Measurements from ENCODE around the gene TNS3. TPM values are rescaled to one million over a fixed set of nuclear protein-coding genes. Genes with fewer than 3 reads are reported as not detected.

TNS3 gene
- total and polyA plus RNA-seq, 10 of the 15 experiments (the other 5 are each of a cell fraction or from before 2014, with no cell fraction given) = 0.27 to 2.7 (median 0.79) TPM

GRCh38 chr7:47594406-47594805 lies 12.5 kb upstream of the TNS3 start:
- ChIA-PET RAD21 (ENCODE audit: unreplicated experiment) (no interaction called here), POLR2A (no interaction called here), CTCF (no interaction called here), SMC1A (ENCODE audit: uncharacterized antibody, unreplicated experiment) (no interaction called here)
- H3K9me3 ChIP-seq (replicated peaks; ENCODE audit: control insufficient read depth, insufficient read depth, low read length) = peaks cover 7% of the 10 kb centered on the region; the same call in 2 of the 3 replicates
- no peaks in the 10 kb centered on the region for H3K79me2 ChIP-seq (ENCODE audit: control insufficient read depth, insufficient read depth, low read length)
- H3K9ac ChIP-seq (ENCODE audit: control insufficient read depth, insufficient read depth, low read length) = no peak overlapping the region
- H3K27ac ChIP-seq (ENCODE audit: control insufficient read depth, insufficient read depth) = no peak overlapping the region
- no peak overlapping the region for H3K4me3 ChIP-seq
- ATAC-seq (no peak), FAIRE-seq (no peak), DNase-seq (ENCODE audit: low read depth, low spot score) (no peak)
- no peaks in the 10 kb centered on the region for H3K4me1 ChIP-seq (ENCODE audit: control insufficient read depth, insufficient read depth, low read length)
- no peak overlapping the region for H3K4me2 ChIP-seq (ENCODE audit: control insufficient read depth, insufficient read depth)
- in situ Hi-C loops (cut with MboI) = no loop called here
- intact Hi-C loops (cut with micrococcal nuclease; ENCODE audit: unreplicated experiment) = no loop called here
- 33% methylated on average over 3 of the region's 3 CpGs for WGBS (ENCODE audit: insufficient coverage, insufficient replicate concordance, low lambda C conversion rate, missing lambda C conversion rate)
- no peaks in the 10 kb centered on the region for H4K20me1 ChIP-seq (ENCODE audit: control insufficient read depth, insufficient read depth)
- no TSS peak for BruUV-seq (replicated peaks)
- no peaks in the 10 kb centered on the region for H3K27me3 ChIP-seq (replicated peaks in 1 of 2; ENCODE audit: control insufficient read depth in 2 of 2, insufficient read depth in 2 of 2, low read length in 1 of 2)
- TF ChIP-seq BACH1 (IDR thresholded peaks at IDR 0.05; ENCODE audit: borderline replicate concordance) (no peak), DPF2 (IDR thresholded peaks at IDR 0.05) (no peak), HDAC2 (IDR thresholded peaks at IDR 0.05) (no peak), MYB (IDR thresholded peaks at IDR 0.05; ENCODE audit: borderline replicate concordance, low read depth, low read length) (no peak), HDAC6 (IDR thresholded peaks at IDR 0.05; ENCODE audit: unreplicated experiment) (no peak), NR2C2 (IDR thresholded peaks at IDR 0.05; ENCODE audit: borderline replicate concordance, control insufficient read depth, insufficient read length, low read depth) (no peak), YBX1 (IDR thresholded peaks at IDR 0.05) (no peak), IRF4 (IDR thresholded peaks at IDR 0.05; ENCODE audit: low read depth, low read length) (no peak), PBX3 (IDR thresholded peaks at IDR 0.05; ENCODE audit: insufficient replicate concordance, low read depth, low read length) (no peak), CBX5 (IDR thresholded peaks at IDR 0.05; ENCODE audit: low read depth) (no peak)
- TF ChIP-seq, protein P1, sequence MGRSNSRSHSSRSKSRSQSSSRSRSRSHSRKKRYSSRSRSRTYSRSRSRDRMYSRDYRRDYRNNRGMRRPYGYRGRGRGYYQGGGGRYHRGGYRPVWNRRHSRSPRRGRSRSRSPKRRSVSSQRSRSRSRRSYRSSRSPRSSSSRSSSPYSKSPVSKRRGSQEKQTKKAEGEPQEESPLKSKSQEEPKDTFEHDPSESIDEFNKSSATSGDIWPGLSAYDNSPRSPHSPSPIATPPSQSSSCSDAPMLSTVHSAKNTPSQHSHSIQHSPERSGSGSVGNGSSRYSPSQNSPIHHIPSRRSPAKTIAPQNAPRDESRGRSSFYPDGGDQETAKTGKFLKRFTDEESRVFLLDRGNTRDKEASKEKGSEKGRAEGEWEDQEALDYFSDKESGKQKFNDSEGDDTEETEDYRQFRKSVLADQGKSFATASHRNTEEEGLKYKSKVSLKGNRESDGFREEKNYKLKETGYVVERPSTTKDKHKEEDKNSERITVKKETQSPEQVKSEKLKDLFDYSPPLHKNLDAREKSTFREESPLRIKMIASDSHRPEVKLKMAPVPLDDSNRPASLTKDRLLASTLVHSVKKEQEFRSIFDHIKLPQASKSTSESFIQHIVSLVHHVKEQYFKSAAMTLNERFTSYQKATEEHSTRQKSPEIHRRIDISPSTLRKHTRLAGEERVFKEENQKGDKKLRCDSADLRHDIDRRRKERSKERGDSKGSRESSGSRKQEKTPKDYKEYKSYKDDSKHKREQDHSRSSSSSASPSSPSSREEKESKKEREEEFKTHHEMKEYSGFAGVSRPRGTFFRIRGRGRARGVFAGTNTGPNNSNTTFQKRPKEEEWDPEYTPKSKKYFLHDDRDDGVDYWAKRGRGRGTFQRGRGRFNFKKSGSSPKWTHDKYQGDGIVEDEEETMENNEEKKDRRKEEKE (IDR thresholded peaks at IDR 0.05) = no peak
- TF ChIP-seq, protein P2, sequence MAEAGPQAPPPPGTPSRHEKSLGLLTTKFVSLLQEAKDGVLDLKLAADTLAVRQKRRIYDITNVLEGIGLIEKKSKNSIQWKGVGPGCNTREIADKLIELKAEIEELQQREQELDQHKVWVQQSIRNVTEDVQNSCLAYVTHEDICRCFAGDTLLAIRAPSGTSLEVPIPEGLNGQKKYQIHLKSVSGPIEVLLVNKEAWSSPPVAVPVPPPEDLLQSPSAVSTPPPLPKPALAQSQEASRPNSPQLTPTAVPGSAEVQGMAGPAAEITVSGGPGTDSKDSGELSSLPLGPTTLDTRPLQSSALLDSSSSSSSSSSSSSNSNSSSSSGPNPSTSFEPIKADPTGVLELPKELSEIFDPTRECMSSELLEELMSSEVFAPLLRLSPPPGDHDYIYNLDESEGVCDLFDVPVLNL (IDR thresholded peaks at IDR 0.05; ENCODE audit: low read depth, low read length) = no peak
- TF ChIP-seq, protein P3, sequence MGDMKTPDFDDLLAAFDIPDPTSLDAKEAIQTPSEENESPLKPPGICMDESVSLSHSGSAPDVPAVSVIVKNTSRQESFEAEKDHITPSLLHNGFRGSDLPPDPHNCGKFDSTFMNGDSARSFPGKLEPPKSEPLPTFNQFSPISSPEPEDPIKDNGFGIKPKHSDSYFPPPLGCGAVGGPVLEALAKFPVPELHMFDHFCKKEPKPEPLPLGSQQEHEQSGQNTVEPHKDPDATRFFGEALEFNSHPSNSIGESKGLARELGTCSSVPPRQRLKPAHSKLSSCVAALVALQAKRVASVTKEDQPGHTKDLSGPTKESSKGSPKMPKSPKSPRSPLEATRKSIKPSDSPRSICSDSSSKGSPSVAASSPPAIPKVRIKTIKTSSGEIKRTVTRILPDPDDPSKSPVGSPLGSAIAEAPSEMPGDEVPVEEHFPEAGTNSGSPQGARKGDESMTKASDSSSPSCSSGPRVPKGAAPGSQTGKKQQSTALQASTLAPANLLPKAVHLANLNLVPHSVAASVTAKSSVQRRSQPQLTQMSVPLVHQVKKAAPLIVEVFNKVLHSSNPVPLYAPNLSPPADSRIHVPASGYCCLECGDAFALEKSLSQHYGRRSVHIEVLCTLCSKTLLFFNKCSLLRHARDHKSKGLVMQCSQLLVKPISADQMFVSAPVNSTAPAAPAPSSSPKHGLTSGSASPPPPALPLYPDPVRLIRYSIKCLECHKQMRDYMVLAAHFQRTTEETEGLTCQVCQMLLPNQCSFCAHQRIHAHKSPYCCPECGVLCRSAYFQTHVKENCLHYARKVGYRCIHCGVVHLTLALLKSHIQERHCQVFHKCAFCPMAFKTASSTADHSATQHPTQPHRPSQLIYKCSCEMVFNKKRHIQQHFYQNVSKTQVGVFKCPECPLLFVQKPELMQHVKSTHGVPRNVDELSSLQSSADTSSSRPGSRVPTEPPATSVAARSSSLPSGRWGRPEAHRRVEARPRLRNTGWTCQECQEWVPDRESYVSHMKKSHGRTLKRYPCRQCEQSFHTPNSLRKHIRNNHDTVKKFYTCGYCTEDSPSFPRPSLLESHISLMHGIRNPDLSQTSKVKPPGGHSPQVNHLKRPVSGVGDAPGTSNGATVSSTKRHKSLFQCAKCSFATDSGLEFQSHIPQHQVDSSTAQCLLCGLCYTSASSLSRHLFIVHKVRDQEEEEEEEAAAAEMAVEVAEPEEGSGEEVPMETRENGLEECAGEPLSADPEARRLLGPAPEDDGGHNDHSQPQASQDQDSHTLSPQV (IDR thresholded peaks at IDR 0.05) = no peak
- no peaks in the 10 kb centered on the region for H3K36me3 ChIP-seq (ENCODE audit: control insufficient read depth in 2 of 2, insufficient read depth in 2 of 2, low read length in 1 of 2)
- no peak overlapping the region for H2AFZ ChIP-seq (ENCODE audit: control insufficient read depth, low read depth, low read length)

Measured in GM12878 (cell line).